Transverse colon (tissue), 4 donors: Measurements from ENCODE around the gene TBC1D13. TPM values are rescaled to one million over a fixed set of nuclear protein-coding genes. Genes with fewer than 3 reads are reported as not detected.

ENCODE experiments used
- DNase-seq: peaks from one replicate; pipeline ENCODE4 v3.0.0-alpha.2; 2019
- H3K27ac ChIP-seq, 4 donors: fragments of 200-600 bp; sonication (generic); 2 replicates each; pipeline ENCODE4 v1.5.1; 2016 to 2018; ENCODE audit warnings: inconsistent platforms in 4 of 4
- H3K27me3 ChIP-seq: fragments of 200-600 bp; sonication (generic); 2 replicates; pipeline ENCODE4 v1.5.1; 2017; ENCODE audit warnings: inconsistent platforms
- H3K36me3 ChIP-seq, 4 donors: fragments of 200-600 bp; sonication (generic); 2 replicates each; pipeline ENCODE4 v1.5.1; 2017 to 2019; ENCODE audit warnings: inconsistent platforms in 4 of 4
- H3K4me1 ChIP-seq, 4 donors: fragments of 200-600 bp; sonication (generic); 2 replicates each; pipeline ENCODE4 v1.5.1; 2017 to 2020; ENCODE audit warnings: inconsistent platforms in 4 of 4
- H3K4me3 ChIP-seq, 4 donors: fragments of 200-600 bp; sonication (generic); 1 replicate in 1 of 4; 2 replicates in 3 of 4; pipeline versions ENCODE4 v1.5.1 to v1.6.1; 2017 to 2019; ENCODE audit warnings: inconsistent platforms in 4 of 4
- H3K9me3 ChIP-seq, 2 donors: fragments of 200-600 bp; sonication (generic); 2 replicates each; pipeline ENCODE4 v1.5.1; 2017 to 2019; ENCODE audit warnings: inconsistent platforms in 2 of 2
- EP300 ChIP-seq: sonication (generic); formaldehyde crosslinking; IDR thresholded peaks from one replicate; pipeline ENCODE4 v1.6.1; 2017; ENCODE audit warnings: antibody characterized with exemption, low read depth
- POLR2A ChIP-seq: fragments of 450-650 bp; IDR thresholded peaks from one replicate; pipeline ENCODE4 v1.6.1; 2016; ENCODE audit warnings: antibody characterized with exemption, mild to moderate bottlenecking, moderate library complexity
- POLR2AphosphoS5 ChIP-seq, 3 donors: sonication (generic); formaldehyde crosslinking; IDR thresholded peaks; one replicate each; pipeline ENCODE4 v1.6.1; 2016; ENCODE audit warnings: antibody characterized with exemption in 3 of 3
- whole genome bisulfite sequencing, 2 donors: methylation state at CpG; one replicate each; pipeline ENCODE4 v1.1.5; 2018; ENCODE audit warnings: low coverage in 1 of 2; 5-methylcytosine and 5-hydroxymethylcytosine counted together
- in situ Hi-C, 4 donors: fragments of 200-750 bp; cut with MboI; loops; one replicate each; pipeline versions ENCODE4 v1.15.0 to v1.15.1; 2017; ENCODE audit warnings: low sequenced_read_pairs in 3 of 4, low pct_ligation_motif_present in 1 of 4, low pct_unique_long_range_greater_than_20kb in 1 of 4
- intact Hi-C: fragments of 100-400 bp; cut with DNase I; formaldehyde crosslinking; loops from one replicate; pipeline ENCODE4 v1.15.1; 2023; ENCODE audit warnings: low total_unique reads
- total RNA-seq, 4 donors: library from RNA; depleted of rRNA; stranded (reverse); fragments of >200 nt; gene quantifications; one replicate each; pipeline ENCODE4 v1.1.0, GENCODE V29; 2016
- TF ChIP-seq, protein P1 (sequence below), 5 experiments: fragments of 200-600 bp in 3 of 5; fragments of 450-650 bp in 2 of 5; sonication (generic) in 3 of 5; IDR thresholded peaks; 1 replicate in 2 of 5; 2 replicates in 3 of 5; pipeline ENCODE4 v1.5.1; 2016 to 2017; ENCODE audit warnings: antibody characterized with exemption in 5 of 5, inconsistent platforms in 3 of 5, mild to moderate bottlenecking in 2 of 5, moderate library complexity in 1 of 5

The TBC1D13 gene
- total RNA-seq, 4 donors from 2014 or later, result 9.6 to 244 (median 21.6) TPM

DNA sequence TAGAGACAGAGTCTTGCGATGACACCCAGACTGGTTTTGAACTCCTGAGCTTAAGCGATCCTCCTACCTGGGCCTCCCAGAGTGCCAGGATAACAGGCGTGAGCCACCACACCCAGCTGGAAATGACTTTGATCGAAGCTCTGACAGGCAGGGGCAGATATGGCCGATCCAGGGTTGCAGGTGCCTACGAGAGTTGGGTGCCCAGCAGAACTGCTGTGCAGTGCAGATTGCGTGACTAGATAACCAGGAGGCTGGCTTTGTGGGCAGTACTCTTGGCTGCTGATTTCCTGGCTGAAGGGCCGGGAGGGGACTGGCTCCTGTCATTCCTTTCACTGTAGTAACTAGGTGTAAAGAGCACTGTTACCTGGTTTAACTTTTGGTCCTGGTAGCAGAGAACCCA, 11.8 kb downstream of the TBC1D13 start:
- TF ChIP-seq, protein P1, sequence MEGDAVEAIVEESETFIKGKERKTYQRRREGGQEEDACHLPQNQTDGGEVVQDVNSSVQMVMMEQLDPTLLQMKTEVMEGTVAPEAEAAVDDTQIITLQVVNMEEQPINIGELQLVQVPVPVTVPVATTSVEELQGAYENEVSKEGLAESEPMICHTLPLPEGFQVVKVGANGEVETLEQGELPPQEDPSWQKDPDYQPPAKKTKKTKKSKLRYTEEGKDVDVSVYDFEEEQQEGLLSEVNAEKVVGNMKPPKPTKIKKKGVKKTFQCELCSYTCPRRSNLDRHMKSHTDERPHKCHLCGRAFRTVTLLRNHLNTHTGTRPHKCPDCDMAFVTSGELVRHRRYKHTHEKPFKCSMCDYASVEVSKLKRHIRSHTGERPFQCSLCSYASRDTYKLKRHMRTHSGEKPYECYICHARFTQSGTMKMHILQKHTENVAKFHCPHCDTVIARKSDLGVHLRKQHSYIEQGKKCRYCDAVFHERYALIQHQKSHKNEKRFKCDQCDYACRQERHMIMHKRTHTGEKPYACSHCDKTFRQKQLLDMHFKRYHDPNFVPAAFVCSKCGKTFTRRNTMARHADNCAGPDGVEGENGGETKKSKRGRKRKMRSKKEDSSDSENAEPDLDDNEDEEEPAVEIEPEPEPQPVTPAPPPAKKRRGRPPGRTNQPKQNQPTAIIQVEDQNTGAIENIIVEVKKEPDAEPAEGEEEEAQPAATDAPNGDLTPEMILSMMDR (IDR thresholded peaks at IDR 0.05), result no peak
- TF ChIP-seq POLR2A (no peak), POLR2AphosphoS5 (IDR thresholded peaks at IDR 0.05) (no peak), EP300 (no peak)
- in situ Hi-C loops (no loop called here), intact Hi-C loops (no loop called here)
- no peak for DNase-seq
- H3K27me3 ChIP-seq, result no peaks in the 10 kb centered on the region
- 80% methylated on average over 8 of the region's 8 CpGs; no CpG with 5 or more reads in 1 of the 2 donors for WGBS, 2 donors
- no peak overlapping the region for H3K27ac ChIP-seq
- peaks cover 0 to 60% (median 24%) of the 10 kb centered on the region in 4 donors for H3K36me3 ChIP-seq
- no peaks in the 10 kb centered on the region for H3K9me3 ChIP-seq
- no peaks in the 10 kb centered on the region for H3K4me1 ChIP-seq
- no peak overlapping the region for H3K4me3 ChIP-seq

DNA sequence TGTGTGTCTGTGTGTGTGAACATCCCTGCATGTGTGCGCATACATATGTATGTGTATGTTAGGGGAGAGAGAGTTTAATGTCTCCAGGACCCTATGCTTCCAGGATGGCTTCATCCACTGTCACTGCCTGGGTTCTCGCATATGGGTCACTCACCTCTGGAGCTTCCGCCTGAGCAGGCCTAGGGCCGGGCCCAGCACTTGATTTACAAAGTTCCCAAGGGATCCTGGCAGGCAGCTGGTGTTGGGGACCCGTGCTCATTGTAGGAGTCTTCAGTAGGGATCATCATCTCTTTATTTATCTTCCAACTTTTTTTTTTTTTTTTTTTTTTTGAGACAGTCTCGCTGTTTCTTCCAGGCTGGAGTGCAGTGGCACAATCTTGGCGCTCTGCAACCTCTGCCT, 13.0 kb downstream of the TBC1D13 start:
- Histone ChIP-seq H3K27ac (no peak overlapping the region), H3K36me3 (peaks cover 0 to 60% (median 25%) of the 10 kb centered on the region in 4 donors), H3K4me3 (no peak overlapping the region), H3K27me3 (no peaks in the 10 kb centered on the region), H3K9me3 (no peaks in the 10 kb centered on the region), H3K4me1 (no peaks in the 10 kb centered on the region)
- 77 to 96% methylated on average over 6 to 7 of the region's 7 CpGs for WGBS, 2 donors
- in situ Hi-C loops (no loop called here), intact Hi-C loops (no loop called here)
- DNase-seq, result no peak
- TF ChIP-seq, protein P1 (IDR thresholded peaks at IDR 0.05), result no peak
- no peak for TF ChIP-seq EP300
- TF ChIP-seq POLR2AphosphoS5 (IDR thresholded peaks at IDR 0.05), result no peak
- TF ChIP-seq POLR2A, result no peak

DNA sequence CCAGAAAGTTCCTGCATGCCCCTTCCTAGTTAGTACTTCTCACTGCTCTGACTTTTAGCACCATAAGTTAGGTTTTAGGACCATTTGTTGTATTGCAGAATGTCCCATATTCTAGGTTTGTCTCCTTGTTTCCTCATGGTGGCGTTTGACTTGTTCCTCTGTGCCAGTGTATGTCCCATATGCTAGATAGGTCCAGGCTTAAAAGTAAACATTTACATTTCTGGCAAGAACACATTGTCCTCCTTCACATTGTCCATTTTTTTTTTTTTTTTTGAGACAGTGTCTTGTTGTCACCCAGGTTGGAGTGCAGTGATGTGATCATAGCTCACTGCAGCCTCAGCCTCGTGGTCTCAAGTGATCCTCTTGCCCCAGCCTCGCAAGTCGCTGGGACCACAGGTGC, 15.4 kb downstream of the TBC1D13 start:
- intact Hi-C loops, result no loop called here
- Histone ChIP-seq H3K9me3 (no peaks in the 10 kb centered on the region), H3K27ac (no peak overlapping the region), H3K4me3 (no peak overlapping the region), H3K4me1 (no peaks in the 10 kb centered on the region), H3K27me3 (no peaks in the 10 kb centered on the region), H3K36me3 (peaks cover 0 to 57% (median 26%) of the 10 kb centered on the region in 4 donors)
- TF ChIP-seq POLR2A, result no peak
- TF ChIP-seq, protein P1 (IDR thresholded peaks at IDR 0.05), result no peak
- TF ChIP-seq POLR2AphosphoS5 (IDR thresholded peaks at IDR 0.05), result no peak
- TF ChIP-seq EP300, result no peak
- in situ Hi-C loops, result no loop called here
- DNase-seq, result no peak
- WGBS, 2 donors, result 90 to 93% methylated on average over 4 of the region's 4 CpGs

DNA sequence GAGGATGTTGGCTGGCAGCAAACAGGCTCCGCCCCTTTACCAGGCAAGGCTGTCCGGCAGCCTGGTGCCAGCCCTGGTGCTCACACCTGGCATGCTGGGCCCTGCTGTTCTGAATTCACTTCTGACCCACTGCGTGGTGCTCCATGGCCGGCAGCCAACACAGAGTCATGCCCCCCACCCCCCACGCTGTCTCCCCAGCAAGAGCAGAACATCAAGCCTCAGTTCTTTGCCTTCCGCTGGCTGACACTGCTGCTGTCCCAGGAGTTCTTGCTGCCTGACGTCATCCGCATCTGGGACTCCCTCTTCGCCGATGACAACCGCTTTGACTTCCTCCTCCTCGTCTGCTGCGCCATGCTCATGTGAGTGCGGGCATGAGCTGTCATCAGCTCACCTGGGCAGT, 18.6 kb downstream of the TBC1D13 start:
- H3K4me1 ChIP-seq, result no peaks in the 10 kb centered on the region
- DNase-seq, result no peak
- H3K36me3 ChIP-seq, result peaks cover 0 to 43% (median 12%) of the 10 kb centered on the region in 4 donors
- H3K9me3 ChIP-seq, result no peaks in the 10 kb centered on the region
- TF ChIP-seq, protein P1 (IDR thresholded peaks at IDR 0.05), result no peak
- no peak for TF ChIP-seq POLR2A
- no peak for TF ChIP-seq EP300
- TF ChIP-seq POLR2AphosphoS5 (IDR thresholded peaks at IDR 0.05), result no peak
- 85% methylated on average over 14 of the region's 14 CpGs; no CpG with 5 or more reads in 1 of the 2 donors for WGBS, 2 donors
- no peaks in the 10 kb centered on the region for H3K27me3 ChIP-seq
- H3K4me3 ChIP-seq, result no peak overlapping the region
- in situ Hi-C loops, result no loop called here
- intact Hi-C loops, result no loop called here
- no peak overlapping the region for H3K27ac ChIP-seq
